CD4-positive, alpha-beta T cell (primary cell): Measurements from ENCODE around the gene TLK2. TPM values are rescaled to one million over a fixed set of nuclear protein-coding genes. Genes with fewer than 3 reads are reported as not detected.
"Not testable (repeated sequence)": the region's sequence is repeated elsewhere in the genome, so short reads cannot be mapped to it uniquely, and the experiment has no call there.

Experiments used
- ATAC-seq: fragments of 200-7000 bp; cut with Tn5 transposase; one replicate; pipeline ENCODE4 v1.10.0; 2022; ENCODE audit warnings: mild to moderate bottlenecking; ENCODE audit not compliant: poor library complexity
- CTCF ChIA-PET: fragments of 350-600 bp; sonication (Branson Sonifier 250); formaldehyde crosslinking; loops from one replicate; lab custom pipeline; 2021; ENCODE audit warnings: antibody characterized with exemption, inconsistent platforms; lab: Charles Lee
- POLR2A ChIA-PET: fragments of 350-600 bp; sonication (Branson Sonifier 250); formaldehyde crosslinking; loops from one replicate; lab custom pipeline; 2021; ENCODE audit warnings: antibody characterized with exemption, inconsistent platforms; lab: Charles Lee
- DNase-seq, 14 experiments: peaks; one replicate each; pipeline ENCODE4 v3.0.0-alpha.2; 2013 to 2020; ENCODE audit warnings: mixed read lengths in 2 of 14
- H3K27ac ChIP-seq, 2 donors: one replicate each; pipeline versions ENCODE4 v1.5.1 to v1.7.0; 2013; ENCODE audit warnings: low read length in 2 of 2, low read depth in 1 of 2, mild to moderate bottlenecking in 1 of 2
- H3K27me3 ChIP-seq, 2 experiments: 1 replicate in 1 of 2; 2 replicates in 1 of 2; pipeline versions ENCODE4 v1.6.1 to v1.7.0; 2013; ENCODE audit warnings: low read length in 2 of 2, control low read depth in 1 of 2, mild to moderate bottlenecking in 1 of 2, moderate library complexity in 1 of 2; ENCODE audit not compliant: insufficient read depth in 2 of 2, control insufficient read depth in 1 of 2
- H3K36me3 ChIP-seq: one replicate; pipeline ENCODE4 v1.6.1; 2013; ENCODE audit warnings: low read length, control low read depth; ENCODE audit not compliant: insufficient read depth
- H3K4me1 ChIP-seq: one replicate; pipeline ENCODE4 v1.6.1; 2013; ENCODE audit warnings: low read length, control low read depth; ENCODE audit not compliant: insufficient read depth
- H3K4me3 ChIP-seq: one replicate; pipeline ENCODE4 v1.5.1; 2013; ENCODE audit warnings: mild to moderate bottlenecking, low read length, moderate library complexity
- H3K9me3 ChIP-seq, 2 experiments: 1 replicate in 1 of 2; 2 replicates in 1 of 2; pipeline versions ENCODE4 v1.6.1 to v1.7.0; 2013; ENCODE audit warnings: low read length in 2 of 2, mild to moderate bottlenecking in 2 of 2, control low read depth in 1 of 2, moderate library complexity in 1 of 2; ENCODE audit not compliant: control insufficient read depth in 1 of 2, insufficient read depth in 1 of 2
- H3K27ac Mint-ChIP-seq: one replicate; pipeline ENCODE4 v1.8.0; 2020; ENCODE audit warnings: mixed read lengths
- H3K27me3 Mint-ChIP-seq: one replicate; pipeline ENCODE4 v1.8.0; 2021; ENCODE audit warnings: mixed read lengths
- H3K36me3 Mint-ChIP-seq: one replicate; pipeline ENCODE4 v1.8.0; 2021; ENCODE audit warnings: low read depth, mixed read lengths
- H3K4me1 Mint-ChIP-seq: one replicate; pipeline ENCODE4 v1.8.0; 2021; ENCODE audit warnings: low read depth, mixed read lengths
- H3K4me3 Mint-ChIP-seq: one replicate; pipeline ENCODE4 v1.8.0; 2020; ENCODE audit warnings: mild to moderate bottlenecking, mixed read lengths
- H3K9me3 Mint-ChIP-seq: one replicate; pipeline ENCODE4 v1.8.0; 2020; ENCODE audit warnings: mixed read lengths
- intact Hi-C, 2 experiments: fragments of 100-400 bp; cut with DNase I in 1 of 2; cut with micrococcal nuclease in 1 of 2; formaldehyde crosslinking; loops; one replicate each; pipeline versions ENCODE4 v1.15.1 to v1.9.0; 2023 to 2025; cut with DNase I, micrococcal nuclease
- total RNA-seq, 174 experiments: library from RNA in 2 of 174; stranded (reverse) in 2 of 174; gene quantifications; one replicate each; pipeline ENCODE4 v1.2.3 and lab custom pipeline; 2021 to 2026
- TF ChIP-seq, protein P1 (sequence below): fragments of 200-600 bp; IDR thresholded peaks from one replicate; pipeline ENCODE4 v1.8.0; 2022; ENCODE audit warnings: antibody characterized with exemption, mild to moderate bottlenecking

Gene TLK2
- total RNA-seq, 2 experiments from 2014 or later, result 85.3 to 86.5 TPM

DNA sequence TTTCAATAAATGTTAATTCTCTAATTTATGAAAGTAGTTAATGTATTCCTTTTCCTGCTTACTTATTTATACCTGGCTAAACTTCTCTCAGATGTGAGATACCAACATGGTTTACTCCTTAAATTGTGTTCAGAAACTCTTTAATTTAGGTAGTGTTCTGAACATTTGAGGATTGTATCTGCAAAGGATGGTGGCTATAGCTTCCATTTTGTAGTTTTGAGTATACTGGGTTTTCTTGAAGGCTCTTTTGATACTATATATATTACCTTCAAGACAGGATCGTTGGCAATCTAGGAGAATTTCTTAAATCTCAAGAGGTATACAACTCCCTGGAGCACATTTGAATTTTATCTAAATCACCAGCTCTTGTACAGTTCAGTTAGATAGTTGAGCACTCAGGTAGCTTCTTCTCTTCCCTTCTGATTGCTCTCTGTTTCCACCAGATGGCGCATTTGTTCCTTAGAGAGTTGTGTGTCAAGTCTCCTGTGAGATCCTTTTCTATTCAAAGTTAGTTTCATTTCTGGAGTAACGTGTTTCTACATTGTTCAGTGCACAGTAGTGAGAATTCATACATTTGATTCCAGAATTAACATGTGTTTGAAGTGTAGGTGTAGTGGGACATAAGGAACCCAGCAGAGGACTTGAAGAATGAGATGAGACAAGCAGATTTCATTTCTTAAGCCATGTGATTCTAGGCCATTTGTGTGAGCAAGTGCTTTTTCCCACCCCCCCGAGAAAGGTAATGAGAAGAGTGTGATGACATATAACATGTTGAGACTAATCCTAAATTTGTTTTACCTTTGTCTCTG lies 74.4 kb downstream of the TLK2 start:
- DNase-seq (peak in 7 of 14 experiments; percentile 3 to 73 (median 24)), ATAC-seq (peak; percentile 95)
- CTCF ChIA-PET, result interaction anchor here (0.7 to 0.9 kb wide), 3 partner anchors 25 to 854 kb away, joined by 3 read pairs; no protein-coding TSS in a partner anchor
- intact Hi-C loops, result loop anchor here (2.0 to 10.0 kb wide), 3 partner anchors 52 to 854 kb away; no protein-coding TSS in a partner anchor
- H3K9me3 ChIP-seq, H3K27ac ChIP-seq, H3K4me1 Mint-ChIP-seq, POLR2A ChIA-PET, H3K27me3 ChIP-seq, H3K36me3 ChIP-seq, H3K4me1 ChIP-seq, H3K27me3 Mint-ChIP-seq, H3K4me3 ChIP-seq, H3K9me3 Mint-ChIP-seq: not testable (repeated sequence)
- Mint-ChIP-seq H3K36me3 (peaks cover 35% of the 10 kb centered on the region), H3K27ac (peak overlapping the region; percentile 24), H3K4me3 (peak overlapping the region; percentile 70)
- TF ChIP-seq, protein P1, sequence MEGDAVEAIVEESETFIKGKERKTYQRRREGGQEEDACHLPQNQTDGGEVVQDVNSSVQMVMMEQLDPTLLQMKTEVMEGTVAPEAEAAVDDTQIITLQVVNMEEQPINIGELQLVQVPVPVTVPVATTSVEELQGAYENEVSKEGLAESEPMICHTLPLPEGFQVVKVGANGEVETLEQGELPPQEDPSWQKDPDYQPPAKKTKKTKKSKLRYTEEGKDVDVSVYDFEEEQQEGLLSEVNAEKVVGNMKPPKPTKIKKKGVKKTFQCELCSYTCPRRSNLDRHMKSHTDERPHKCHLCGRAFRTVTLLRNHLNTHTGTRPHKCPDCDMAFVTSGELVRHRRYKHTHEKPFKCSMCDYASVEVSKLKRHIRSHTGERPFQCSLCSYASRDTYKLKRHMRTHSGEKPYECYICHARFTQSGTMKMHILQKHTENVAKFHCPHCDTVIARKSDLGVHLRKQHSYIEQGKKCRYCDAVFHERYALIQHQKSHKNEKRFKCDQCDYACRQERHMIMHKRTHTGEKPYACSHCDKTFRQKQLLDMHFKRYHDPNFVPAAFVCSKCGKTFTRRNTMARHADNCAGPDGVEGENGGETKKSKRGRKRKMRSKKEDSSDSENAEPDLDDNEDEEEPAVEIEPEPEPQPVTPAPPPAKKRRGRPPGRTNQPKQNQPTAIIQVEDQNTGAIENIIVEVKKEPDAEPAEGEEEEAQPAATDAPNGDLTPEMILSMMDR, result peak; percentile 68

GRCh38 chr17:62557532-62557931 lies 78.9 kb downstream of the TLK2 start:
- H3K4me3 Mint-ChIP-seq, H3K9me3 Mint-ChIP-seq, POLR2A ChIA-PET, H3K27ac Mint-ChIP-seq, H3K4me3 ChIP-seq, ATAC-seq, H3K27me3 ChIP-seq, CTCF ChIA-PET, H3K27ac ChIP-seq, DNase-seq, H3K9me3 ChIP-seq, H3K27me3 Mint-ChIP-seq, H3K4me1 ChIP-seq: not testable (repeated sequence)
- Mint-ChIP-seq H3K4me1 (peaks cover 13% of the 10 kb centered on the region), H3K36me3 (peaks cover 67% of the 10 kb centered on the region)
- intact Hi-C loops, result loop anchor here in 1 of 2 experiments (5.0 to 10.0 kb wide), 3 partner anchors 47 to 847 kb away; partner anchors contain the start of gene TANC2
- H3K36me3 ChIP-seq, result peaks cover 17% of the 10 kb centered on the region

GRCh38 chr17:62558941-62559340 lies 80.3 kb downstream of the TLK2 start:
- H3K4me3 ChIP-seq, DNase-seq, ATAC-seq, H3K27ac Mint-ChIP-seq, H3K4me3 Mint-ChIP-seq, H3K27ac ChIP-seq, H3K27me3 Mint-ChIP-seq, CTCF ChIA-PET, H3K9me3 Mint-ChIP-seq, POLR2A ChIA-PET, H3K27me3 ChIP-seq, H3K4me1 ChIP-seq, H3K9me3 ChIP-seq: not testable (repeated sequence)
- Mint-ChIP-seq H3K4me1 (peaks cover 12% of the 10 kb centered on the region), H3K36me3 (peaks cover 74% of the 10 kb centered on the region)
- intact Hi-C loops, result loop anchor here in 1 of 2 experiments (5.0 to 10.0 kb wide), 3 partner anchors 46 to 846 kb away; partner anchors contain the start of gene TANC2
- peaks cover 26% of the 10 kb centered on the region for H3K36me3 ChIP-seq

- H3K27ac Mint-ChIP-seq, H3K4me1 ChIP-seq, H3K4me3 ChIP-seq, intact Hi-C loops, ATAC-seq, H3K27ac ChIP-seq, POLR2A ChIA-PET, DNase-seq, H3K9me3 Mint-ChIP-seq, H3K4me3 Mint-ChIP-seq, H3K9me3 ChIP-seq, H3K27me3 Mint-ChIP-seq, CTCF ChIA-PET, H3K27me3 ChIP-seq: not testable (repeated sequence)
- H3K4me1 Mint-ChIP-seq, result peaks cover 17% of the 10 kb centered on the region
- H3K36me3 Mint-ChIP-seq, result peaks cover 86% of the 10 kb centered on the region
- peaks cover 37% of the 10 kb centered on the region for H3K36me3 ChIP-seq
Measured at GRCh38 chr17:62560971-62561370, 82.3 kb downstream of the TLK2 start.
